Skin epidermis (tissue), 12 donors: ENCODE measurements around the gene CARD9.
"Not testable (repeated sequence)": the region's sequence is repeated elsewhere in the genome, so short reads cannot be mapped to it uniquely, and the experiment has no call there.

Experiments
- H3K27ac ChIP-seq, 21 experiments: fragments of 200-600 bp; sonication (generic) in 11 of 21; one replicate each; pipeline ENCODE4 v1.5.0; 2020; ENCODE audit warnings: mild to moderate bottlenecking in 3 of 21, inconsistent platforms in 2 of 21, moderate library complexity in 2 of 21
- H3K4me3 ChIP-seq, 7 experiments: fragments of 200-600 bp; sonication (generic) in 2 of 7; one replicate each; pipeline ENCODE4 v1.5.0; 2020; ENCODE audit warnings: inconsistent platforms in 2 of 7, mild to moderate bottlenecking in 2 of 7, moderate library complexity in 1 of 7

Gene CARD9

GRCh38 chr9:136329636-136330405 lies 43.6 kb downstream of the CARD9 start:
- Histone ChIP-seq H3K27ac (peak overlapping the region in 5 of 21 experiments; percentile 14 to 86 (median 17)), H3K4me3 (peak overlapping the region in 1 of 7 experiments; percentile 47)

GRCh38 chr9:136329211-136329627 lies 44.2 kb downstream of the CARD9 start:
- H3K4me3 ChIP-seq, result peak overlapping the region in 4 of 7 experiments; percentile 46 to 57 (median 50)
- H3K27ac ChIP-seq, result peak overlapping the region in 10 of 21 experiments; percentile 10 to 86 (median 80)

GRCh38 chr9:136328622-136329041 lies 44.8 kb downstream of the CARD9 start:
- Histone ChIP-seq H3K27ac (peak overlapping the region in 17 of 21 experiments; percentile 33 to 87 (median 77)), H3K4me3 (peak overlapping the region; percentile 46 to 59 (median 54))

- H3K27ac ChIP-seq, result peak overlapping the region; percentile 25 to 87 (median 76)
Observed at GRCh38 chr9:136328011-136328621, 45.4 kb downstream of the CARD9 start.

GRCh38 chr9:136327304-136327974 lies 46.0 kb downstream of the CARD9 start, which contains the start of gene GPSM1:
TSS of gene GPSM1 (plus strand) at chr9:136327539. CDS start at chr9:136327696, 157 bp downstream.
- H3K27ac ChIP-seq, result peak within 1 kb of the TSS; percentile 25 to 87 (median 76)
- H3K4me3 ChIP-seq, result peak within 1 kb of the TSS; percentile 46 to 59 (median 54)

More at GRCh38 chr9:136328011-136328621, 45.4 kb downstream of the CARD9 start:
- peak overlapping the region; percentile 46 to 59 (median 54) for H3K4me3 ChIP-seq

- H3K4me3 ChIP-seq, result peak overlapping the region; percentile 20 to 59 (median 54)
- H3K27ac ChIP-seq, result peak overlapping the region in 20 of 21 experiments; percentile 66 to 87 (median 75)
Observed at GRCh38 chr9:136326761-136327303, 46.6 kb downstream of the CARD9 start.

- H3K4me3 ChIP-seq, result no peak overlapping the region
Observed at GRCh38 chr9:136326061-136326760, 47.3 kb downstream of the CARD9 start.

GRCh38 chr9:136325358-136325757 lies 48.1 kb downstream of the CARD9 start:
- H3K27ac ChIP-seq, result peak overlapping the region in 6 of 21 experiments; percentile 29 to 84 (median 68)
- no peak overlapping the region for H3K4me3 ChIP-seq

More at GRCh38 chr9:136326061-136326760, 47.3 kb downstream of the CARD9 start:
- peak overlapping the region in 20 of 21 experiments; percentile 66 to 87 (median 75) for H3K27ac ChIP-seq

GRCh38 chr9:136324501-136325300 lies 48.8 kb downstream of the CARD9 start:
- Histone ChIP-seq H3K4me3 (no peak overlapping the region), H3K27ac (peak overlapping the region in 3 of 21 experiments; percentile 14 to 25 (median 20))

- Histone ChIP-seq H3K4me3 (no peak overlapping the region), H3K27ac (peak overlapping the region in 1 of 21 experiments; percentile 22)
Observed at GRCh38 chr9:136323371-136323789, 50.1 kb downstream of the CARD9 start.

- no peak overlapping the region for H3K27ac ChIP-seq
Observed at GRCh38 chr9:136322756-136323330, 50.6 kb downstream of the CARD9 start.

GRCh38 chr9:136321561-136321960 lies 51.9 kb downstream of the CARD9 start:
- Histone ChIP-seq H3K4me3 (no peak overlapping the region), H3K27ac (no peak overlapping the region)

More at GRCh38 chr9:136322756-136323330, 50.6 kb downstream of the CARD9 start:
- H3K4me3 ChIP-seq, result no peak overlapping the region

- not testable (repeated sequence) for H3K4me3 ChIP-seq, H3K27ac ChIP-seq
Observed at GRCh38 chr9:136320972-136321371, 52.5 kb downstream of the CARD9 start.

GRCh38 chr9:136319955-136320354 lies 53.5 kb downstream of the CARD9 start:
- H3K4me3 ChIP-seq, result not testable (repeated sequence)

GRCh38 chr9:136319244-136319643 lies 54.2 kb downstream of the CARD9 start:
- H3K4me3 ChIP-seq, H3K27ac ChIP-seq: not testable (repeated sequence)

More at GRCh38 chr9:136319955-136320354, 53.5 kb downstream of the CARD9 start:
- not testable (repeated sequence) for H3K27ac ChIP-seq

- Histone ChIP-seq H3K27ac (no peak overlapping the region), H3K4me3 (no peak overlapping the region)
Observed at GRCh38 chr9:136318776-136319241, 54.7 kb downstream of the CARD9 start.

- H3K27ac ChIP-seq, result no peak overlapping the region
- H3K4me3 ChIP-seq, result no peak overlapping the region
Observed at GRCh38 chr9:136318111-136318775, 55.2 kb downstream of the CARD9 start.
